HUDEP-2 (cell line): ENCODE data around the gene TIGD1.

ENCODE experiments used
- DNase-seq, 76 experiments: peaks; one replicate each; lab custom pipeline; 2025; ENCODE audit not compliant: unreplicated experiment in 76 of 76; lab: John Stamatoyannopoulos, UW

The TIGD1 gene

DNA sequence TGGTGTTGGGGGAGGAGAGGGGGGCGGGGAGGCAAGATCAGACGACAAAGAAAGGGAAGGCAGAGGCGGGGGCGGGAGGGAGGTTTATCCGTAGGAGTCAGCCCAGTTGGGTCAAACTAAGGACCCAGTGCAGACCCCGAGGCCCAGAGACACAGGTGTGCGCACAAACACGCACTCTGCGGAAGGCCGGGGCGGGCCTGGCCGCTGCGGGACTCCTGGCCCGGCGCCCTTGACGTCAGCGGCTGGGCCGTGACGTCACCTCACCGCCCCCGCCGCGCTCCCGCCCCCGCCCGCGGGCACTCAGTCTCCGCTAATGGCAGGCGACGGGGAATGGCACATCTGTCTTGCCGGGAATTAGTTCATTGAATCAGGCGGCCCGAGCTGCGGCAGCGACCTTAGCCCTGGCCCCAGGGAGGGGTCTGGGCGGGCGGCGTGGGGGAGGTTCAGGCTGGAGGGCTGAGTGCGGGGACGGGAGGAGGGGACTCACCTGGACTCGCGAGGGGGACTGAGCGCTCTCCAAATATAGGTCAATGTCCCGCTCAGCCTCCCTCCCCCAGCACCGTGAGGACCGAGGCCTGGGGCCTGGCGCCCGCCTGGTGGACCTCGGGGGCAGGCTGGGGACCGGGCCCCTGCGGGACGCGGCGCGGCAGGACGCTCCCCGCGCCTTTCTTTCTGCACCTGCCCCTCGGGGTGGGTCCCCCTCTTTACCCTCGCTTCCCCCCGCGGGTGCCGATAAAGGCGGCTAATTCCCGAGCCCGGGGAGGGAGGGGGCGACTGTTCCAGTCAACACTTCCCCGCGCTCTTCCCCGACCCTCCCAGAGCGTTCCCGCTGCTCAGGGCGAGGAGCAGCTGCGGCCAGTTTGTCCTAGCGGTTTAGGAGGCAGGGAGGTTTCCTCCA is 47.2 kb downstream of the TIGD1 start:
- peak in 1 of 76 experiments; percentile 20 for DNase-seq

- no peak for DNase-seq
These were observed 47.8 kb downstream of the TIGD1 start for GRCh38 chr2:232502511-232502910.

DNA sequence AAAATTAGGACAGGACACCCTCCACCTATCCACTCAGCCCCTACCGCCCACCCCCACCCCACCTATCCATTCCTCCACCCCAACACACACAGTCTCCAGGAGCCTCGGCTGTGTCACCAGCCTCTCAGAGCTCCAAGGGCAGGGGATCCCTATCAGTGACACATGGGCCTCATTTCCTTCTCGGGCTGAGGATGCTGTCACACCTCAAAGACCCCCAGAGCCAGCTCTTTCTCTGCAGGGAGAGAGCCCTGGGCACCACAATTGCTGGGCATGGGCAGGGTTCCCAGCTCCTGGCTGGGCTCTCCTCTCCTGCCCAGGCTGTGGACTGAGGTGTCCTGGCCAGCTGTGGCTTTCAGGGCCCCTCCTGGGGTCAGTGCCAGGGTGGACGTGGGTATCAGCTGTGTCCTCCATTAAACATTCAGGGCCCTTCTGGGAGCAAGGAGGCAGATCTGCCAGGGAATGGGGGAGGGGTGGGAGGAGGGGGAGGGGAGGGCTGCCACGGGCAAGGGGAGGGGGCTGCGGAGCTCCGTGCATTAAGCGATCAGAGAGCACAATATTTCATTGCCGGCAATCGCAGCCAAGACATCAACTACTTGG is 48.5 kb downstream of the TIGD1 start:
- no peak for DNase-seq

DNA sequence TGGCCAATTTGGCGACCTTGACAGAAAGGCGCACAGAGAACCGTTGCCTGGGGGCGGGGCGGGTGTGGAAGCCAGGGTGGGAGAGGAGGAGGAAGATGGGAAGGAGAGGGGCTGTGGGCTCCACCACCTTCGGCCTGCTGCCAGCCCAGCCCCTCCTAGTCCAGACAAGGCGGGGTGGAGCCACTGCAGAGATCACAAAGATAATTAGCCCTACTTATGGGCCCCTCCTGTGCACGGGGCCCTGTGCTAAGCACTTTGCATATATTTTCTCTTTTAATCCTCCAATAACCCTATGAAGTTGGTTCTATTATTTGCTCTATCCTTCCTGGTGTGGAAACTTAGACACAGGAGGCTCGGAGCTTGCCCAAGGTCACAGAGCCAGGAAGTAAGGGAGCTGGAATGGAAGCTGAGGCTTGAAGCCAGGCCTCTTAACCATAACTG is 49.0 kb downstream of the TIGD1 start:
- DNase-seq: no peak

GRCh38 chr2:232498452-232498851 is 51.9 kb downstream of the TIGD1 start:
- DNase-seq: no peak
